Measurements from ENCODE around the gene UCK1.

GRCh38 chr9:131484051-131484445, 47.0 kb downstream of the UCK1 start:
- TF ChIP-seq CTCF (IDR thresholded peaks at IDR 0.05; ENCODE audit: low read depth, low read length) (no peak), POLR2A (IDR thresholded peaks at IDR 0.05; ENCODE audit: extremely low read depth, insufficient read length) (no peak)
